Nephron progenitor cell (in vitro differentiated cells): ENCODE measurements around the gene ANKRD11.

Experiments used
- DNase-seq: peaks from one replicate; pipeline ENCODE4 v3.0.0; 2021
- H3K27ac Mint-ChIP-seq: 2 replicates; pipeline ENCODE4 v1.8.0; 2021; ENCODE audit warnings: mild to moderate bottlenecking, moderate library complexity, mixed read lengths
- H3K27me3 Mint-ChIP-seq: 2 replicates; pipeline ENCODE4 v1.8.0; 2021; ENCODE audit warnings: mild to moderate bottlenecking, low read depth, mixed read lengths; ENCODE audit not compliant: poor library complexity
- H3K36me3 Mint-ChIP-seq: 2 replicates; pipeline ENCODE4 v1.8.0; 2021; ENCODE audit warnings: low read depth, mixed read lengths
- H3K4me1 Mint-ChIP-seq: 2 replicates; pipeline ENCODE4 v1.8.0; 2021; ENCODE audit warnings: mixed read lengths
- H3K4me3 Mint-ChIP-seq: 2 replicates; pipeline ENCODE4 v1.8.0; 2021; ENCODE audit warnings: mild to moderate bottlenecking, moderate library complexity, mixed read lengths
- H3K9me3 Mint-ChIP-seq: 2 replicates; pipeline ENCODE4 v1.8.0; 2021; ENCODE audit warnings: mild to moderate bottlenecking, moderate library complexity, mixed read lengths
- TF ChIP-seq, protein P1 (sequence below): fragments of 200-600 bp; sonication (generic); IDR thresholded peaks from 2 replicates; pipeline ENCODE4 v1.5.0; 2021; ENCODE audit warnings: antibody characterized with exemption

Gene ANKRD11

DNA sequence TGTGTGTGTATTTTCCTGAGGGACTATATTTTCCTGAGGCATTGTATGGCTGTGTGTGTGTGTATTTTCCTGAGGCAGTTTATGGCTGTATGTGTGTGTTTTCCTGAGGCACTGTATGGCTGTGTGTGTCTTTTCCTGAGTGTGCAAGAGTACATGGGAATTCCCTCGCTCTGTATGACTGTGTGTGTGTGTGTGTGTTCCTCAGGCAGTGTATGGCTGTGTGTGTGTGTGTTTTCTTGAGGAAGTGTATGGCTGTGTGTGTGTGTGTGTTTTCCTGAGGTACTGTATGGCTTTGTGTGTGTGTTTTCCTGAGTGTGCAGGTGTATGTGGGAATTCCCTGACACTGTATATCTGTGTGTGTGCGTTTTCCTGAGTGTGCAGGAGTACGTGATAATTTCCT lies 268.8 kb downstream of the ANKRD11 start:
- Mint-ChIP-seq H3K27ac (no peak overlapping the region), H3K9me3 (peaks cover 16% of the 10 kb centered on the region), H3K27me3 (no peaks in the 10 kb centered on the region), H3K36me3 (peaks cover 50% of the 10 kb centered on the region), H3K4me3 (no peak overlapping the region), H3K4me1 (peaks cover 16% of the 10 kb centered on the region)
- TF ChIP-seq, protein P1, sequence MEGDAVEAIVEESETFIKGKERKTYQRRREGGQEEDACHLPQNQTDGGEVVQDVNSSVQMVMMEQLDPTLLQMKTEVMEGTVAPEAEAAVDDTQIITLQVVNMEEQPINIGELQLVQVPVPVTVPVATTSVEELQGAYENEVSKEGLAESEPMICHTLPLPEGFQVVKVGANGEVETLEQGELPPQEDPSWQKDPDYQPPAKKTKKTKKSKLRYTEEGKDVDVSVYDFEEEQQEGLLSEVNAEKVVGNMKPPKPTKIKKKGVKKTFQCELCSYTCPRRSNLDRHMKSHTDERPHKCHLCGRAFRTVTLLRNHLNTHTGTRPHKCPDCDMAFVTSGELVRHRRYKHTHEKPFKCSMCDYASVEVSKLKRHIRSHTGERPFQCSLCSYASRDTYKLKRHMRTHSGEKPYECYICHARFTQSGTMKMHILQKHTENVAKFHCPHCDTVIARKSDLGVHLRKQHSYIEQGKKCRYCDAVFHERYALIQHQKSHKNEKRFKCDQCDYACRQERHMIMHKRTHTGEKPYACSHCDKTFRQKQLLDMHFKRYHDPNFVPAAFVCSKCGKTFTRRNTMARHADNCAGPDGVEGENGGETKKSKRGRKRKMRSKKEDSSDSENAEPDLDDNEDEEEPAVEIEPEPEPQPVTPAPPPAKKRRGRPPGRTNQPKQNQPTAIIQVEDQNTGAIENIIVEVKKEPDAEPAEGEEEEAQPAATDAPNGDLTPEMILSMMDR, result no peak
- DNase-seq, result no peak

- TF ChIP-seq, protein P1, result no peak
- peaks cover 6% of the 10 kb centered on the region for H3K27me3 Mint-ChIP-seq
- H3K4me3 Mint-ChIP-seq, result peak overlapping the region; percentile 81
- peaks cover 27% of the 10 kb centered on the region for H3K36me3 Mint-ChIP-seq
- H3K9me3 Mint-ChIP-seq, result peaks cover under 1% of the 10 kb centered on the region
- H3K4me1 Mint-ChIP-seq, result peaks cover 21% of the 10 kb centered on the region
- DNase-seq, result no peak
- no peak overlapping the region for H3K27ac Mint-ChIP-seq
These were observed 271.0 kb downstream of the ANKRD11 start for GRCh38 chr16:89219365-89219764.
